Ectodermal cell (in vitro differentiated cells): ENCODE data around the gene IQGAP3. TPM values are rescaled to one million over a fixed set of nuclear protein-coding genes. Genes with fewer than 3 reads are reported as not detected.
"Not testable (repeated sequence)": the region's sequence is repeated elsewhere in the genome, so short reads cannot be mapped to it uniquely, and the experiment has no call there.

Experiments
- H3K27ac ChIP-seq: 2 replicates; pipeline ENCODE4 v1.7.0; 2013; ENCODE audit warnings: mild to moderate bottlenecking, low read depth, low read length; ENCODE audit not compliant: insufficient read depth, poor library complexity, severe bottlenecking
- H3K27me3 ChIP-seq: 2 replicates; pipeline ENCODE4 v1.7.0; 2013; ENCODE audit warnings: mild to moderate bottlenecking, low read length; ENCODE audit not compliant: insufficient read depth, control insufficient read depth, poor library complexity, severe bottlenecking
- H3K36me3 ChIP-seq: one replicate; pipeline ENCODE4 v1.7.0; 2013; ENCODE audit warnings: low read length; ENCODE audit not compliant: control insufficient read depth, insufficient read depth
- H3K4me1 ChIP-seq: one replicate; pipeline ENCODE4 v1.7.0; 2013; ENCODE audit warnings: low read length; ENCODE audit not compliant: control insufficient read depth, insufficient read depth
- H3K4me3 ChIP-seq: 2 replicates; pipeline ENCODE4 v1.7.0; 2013; ENCODE audit warnings: low read depth, low read length, control low read depth; ENCODE audit not compliant: insufficient read depth
- H3K9me3 ChIP-seq: 2 replicates; pipeline ENCODE4 v1.7.0; 2013; ENCODE audit warnings: mild to moderate bottlenecking, low read length, moderate library complexity; ENCODE audit not compliant: control insufficient read depth
- WGBS, 2 experiments: methylation state at CpG; one replicate each; pipeline ENCODE4 v1.1.7; 2013; ENCODE audit warnings: missing lambda C conversion rate in 2 of 2; 5-methylcytosine and 5-hydroxymethylcytosine counted together
- polyA plus RNA-seq, 4 experiments: library from polyadenylated mRNA; stranded (reverse); fragments of 50-300 nt; gene quantifications; one replicate each; pipeline ENCODE4 v1.2.3, GENCODE V29; 2013

Gene IQGAP3
- 25.4 TPM for polyA plus RNA-seq (2013, experiment 1 of 4)
- polyA plus RNA-seq (2013, experiment 2 of 4) = 23.0 TPM
- 21.1 TPM for polyA plus RNA-seq (2013, experiment 3 of 4)
- 23.3 TPM for polyA plus RNA-seq (2013, experiment 4 of 4)

- H3K4me3 ChIP-seq = peak within 1 kb of the TSS; percentile 84
- H3K27me3 ChIP-seq = no peaks in the 10 kb centered on the region
- no peaks in the 10 kb centered on the region for H3K9me3 ChIP-seq
- no peaks in the 10 kb centered on the region for H3K36me3 ChIP-seq
- 0% methylated on average over 38 of the region's 38 CpGs for WGBS, 2 experiments
- no peak within 1 kb of the TSS for H3K27ac ChIP-seq
- H3K4me1 ChIP-seq = peaks cover 7% of the 10 kb centered on the region
Observed at GRCh38 chr1:156571919-156572662, at the start of gene IQGAP3. TSS of gene IQGAP3 (minus strand) at chr1:156572565. CDS start at chr1:156572529, 36 bp downstream.

GRCh38 chr1:156619582-156619955 is 47.2 kb upstream of the IQGAP3 start:
- Histone ChIP-seq H3K36me3 (no peaks in the 10 kb centered on the region), H3K27me3 (peaks cover 63% of the 10 kb centered on the region), H3K4me1 (peaks cover 5% of the 10 kb centered on the region), H3K4me3 (no peak overlapping the region), H3K9me3 (no peaks in the 10 kb centered on the region), H3K27ac (no peak overlapping the region)
- WGBS, 2 experiments = 30 to 33% methylated on average over 6 of the region's 6 CpGs

GRCh38 chr1:156618853-156619581 is 46.7 kb upstream of the IQGAP3 start, which contains the start of gene HAPLN2:
TSS of gene HAPLN2 (plus strand) at chr1:156619415. CDS start at chr1:156623491, 4,076 bp downstream.
- Histone ChIP-seq H3K9me3 (no peaks in the 10 kb centered on the region), H3K4me1 (no peaks in the 10 kb centered on the region), H3K27me3 (peaks cover 58% of the 10 kb centered on the region), H3K27ac (no peak within 1 kb of the TSS), H3K36me3 (no peaks in the 10 kb centered on the region), H3K4me3 (no peak within 1 kb of the TSS)
- 7 to 10% methylated on average over 7 of the region's 7 CpGs for WGBS, 2 experiments

- H3K27ac ChIP-seq = no peak overlapping the region
- H3K27me3 ChIP-seq = peaks cover 32% of the 10 kb centered on the region
- H3K4me3 ChIP-seq = no peak overlapping the region
- no peaks in the 10 kb centered on the region for H3K4me1 ChIP-seq
- WGBS, 2 experiments = 71 to 73% methylated on average over 5 of the region's 5 CpGs
- no peaks in the 10 kb centered on the region for H3K9me3 ChIP-seq
- H3K36me3 ChIP-seq = no peaks in the 10 kb centered on the region
Observed at GRCh38 chr1:156616463-156616862, 44.1 kb upstream of the IQGAP3 start.

DNA sequence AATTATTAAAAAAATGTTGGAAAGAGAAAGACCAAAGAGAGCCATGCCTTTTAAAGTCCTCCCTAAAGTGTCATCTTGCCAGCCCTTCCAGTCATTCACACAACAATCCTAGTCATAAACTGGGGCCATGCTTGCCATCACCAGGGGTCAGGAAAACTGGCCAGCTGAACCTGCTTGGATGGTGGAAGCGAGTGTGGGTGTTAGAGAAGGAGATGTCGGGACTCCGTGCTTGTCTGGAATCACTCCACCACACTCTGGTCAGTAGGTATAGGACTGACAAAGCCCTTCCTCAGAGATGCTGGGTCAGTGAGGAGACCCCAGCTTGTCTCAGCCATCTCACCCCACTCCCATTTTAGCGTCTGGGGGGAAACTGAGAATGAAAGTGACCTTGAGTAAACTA is 43.6 kb upstream of the IQGAP3 start:
- whole genome bisulfite sequencing, 2 experiments = 75 to 79% methylated on average over 4 of the region's 4 CpGs
- Histone ChIP-seq H3K9me3 (no peaks in the 10 kb centered on the region), H3K27me3 (peaks cover 27% of the 10 kb centered on the region), H3K4me1 (no peaks in the 10 kb centered on the region), H3K36me3 (no peaks in the 10 kb centered on the region), H3K27ac (no peak overlapping the region), H3K4me3 (no peak overlapping the region)

GRCh38 chr1:156612666-156613065 is 40.3 kb upstream of the IQGAP3 start:
- peaks cover 12% of the 10 kb centered on the region for H3K27me3 ChIP-seq
- no peak overlapping the region for H3K27ac ChIP-seq
- no peaks in the 10 kb centered on the region for H3K9me3 ChIP-seq
- no peaks in the 10 kb centered on the region for H3K4me1 ChIP-seq
- WGBS, 2 experiments = 56 to 75% methylated on average over 2 to 3 of the region's 3 CpGs
- no peak overlapping the region for H3K4me3 ChIP-seq
- H3K36me3 ChIP-seq = no peaks in the 10 kb centered on the region

DNA sequence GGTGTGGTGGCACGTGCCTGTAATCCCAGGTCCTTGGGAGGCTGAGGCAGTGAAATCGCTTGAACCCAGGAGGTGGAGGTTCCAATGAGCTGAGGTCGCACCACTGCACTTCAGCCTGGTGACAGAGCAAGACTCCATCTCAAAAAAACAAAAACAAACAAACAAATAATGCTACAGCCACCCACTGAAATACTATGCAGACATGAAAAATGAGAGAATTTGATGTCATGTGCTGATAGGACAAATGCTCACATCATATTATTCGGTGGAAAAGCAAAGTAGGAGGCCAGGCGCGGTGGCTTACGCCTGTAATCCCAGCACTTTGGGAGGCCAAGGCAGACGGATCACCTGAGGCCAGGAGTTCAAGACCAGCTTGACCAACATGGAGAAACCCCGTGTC is 37.7 kb upstream of the IQGAP3 start:
- H3K4me1 ChIP-seq, H3K36me3 ChIP-seq: not testable (repeated sequence)
- WGBS, 2 experiments = 91 to 93% methylated on average over 9 of the region's 9 CpGs

GRCh38 chr1:156608981-156609380 is 36.6 kb upstream of the IQGAP3 start:
- peaks cover 8% of the 10 kb centered on the region for H3K27me3 ChIP-seq
- no peak overlapping the region for H3K27ac ChIP-seq
- H3K4me3 ChIP-seq = no peak overlapping the region
- WGBS, 2 experiments = 51 to 53% methylated on average over 6 of the region's 6 CpGs
- no peaks in the 10 kb centered on the region for H3K9me3 ChIP-seq
- no peaks in the 10 kb centered on the region for H3K4me1 ChIP-seq
- H3K36me3 ChIP-seq = no peaks in the 10 kb centered on the region

More for the DNA sequence above, 37.7 kb upstream of the IQGAP3 start:
- H3K4me3 ChIP-seq, H3K9me3 ChIP-seq, H3K27me3 ChIP-seq, H3K27ac ChIP-seq: not testable (repeated sequence)

DNA sequence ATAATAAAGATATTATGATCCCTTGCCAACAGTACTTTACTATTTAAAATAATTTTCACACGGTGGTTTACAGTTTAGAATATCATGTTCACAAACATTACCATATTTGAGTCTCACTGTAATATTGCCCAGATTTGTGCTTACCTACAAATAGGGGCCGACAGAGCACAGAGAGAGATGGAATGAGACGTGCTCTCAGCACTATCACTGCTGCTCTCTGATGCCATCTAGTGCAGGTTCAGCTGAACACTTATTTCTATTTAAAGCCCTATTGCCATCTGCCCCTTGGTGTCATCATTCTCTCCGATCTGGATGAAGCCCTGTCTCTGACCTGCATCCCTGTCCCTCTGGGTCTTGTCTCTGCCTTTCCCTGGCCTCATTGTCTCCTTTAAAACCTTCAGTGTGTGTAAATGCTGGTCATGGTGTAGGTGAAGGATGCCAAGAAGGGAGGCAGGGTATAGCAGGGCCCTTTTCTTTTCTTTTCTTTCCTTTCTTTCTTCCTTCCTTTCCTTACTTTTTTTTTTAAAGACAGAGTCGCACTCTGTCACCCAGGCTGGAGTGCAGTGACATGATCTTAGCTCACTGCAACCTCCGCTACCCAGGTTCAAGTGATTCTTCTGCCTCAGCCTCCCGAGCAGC is 35.8 kb upstream of the IQGAP3 start:
- Histone ChIP-seq H3K4me3 (no peak overlapping the region), H3K9me3 (no peaks in the 10 kb centered on the region), H3K4me1 (no peaks in the 10 kb centered on the region), H3K36me3 (no peaks in the 10 kb centered on the region), H3K27me3 (peaks cover 8% of the 10 kb centered on the region), H3K27ac (no peak overlapping the region)
- WGBS, 2 experiments = 37 to 40% methylated on average over 7 of the region's 7 CpGs

- H3K9me3 ChIP-seq, H3K27ac ChIP-seq, H3K4me1 ChIP-seq, H3K4me3 ChIP-seq, H3K36me3 ChIP-seq, H3K27me3 ChIP-seq: not testable (repeated sequence)
- WGBS, 2 experiments = 93 to 95% methylated on average over 4 of the region's 4 CpGs
Observed at GRCh38 chr1:156607344-156607743, 35.0 kb upstream of the IQGAP3 start.
